IPS-20b (cell line): ENCODE data around the gene CST3.

ENCODE experiments used
- H3K27ac ChIP-seq: one replicate; pipeline ENCODE4 v1.5.1; 2013; ENCODE audit warnings: low read length
- H3K27me3 ChIP-seq: 2 replicates; pipeline ENCODE4 v1.6.1; 2013; ENCODE audit warnings: mild to moderate bottlenecking, low read length, inconsistent platforms; ENCODE audit not compliant: insufficient read depth
- H3K36me3 ChIP-seq: 2 replicates; pipeline ENCODE4 v1.6.1; 2013; ENCODE audit warnings: low read depth, mild to moderate bottlenecking, inconsistent platforms, low read length, moderate library complexity; ENCODE audit not compliant: insufficient read depth
- H3K4me1 ChIP-seq: 2 replicates; pipeline ENCODE4 v1.6.1; 2013; ENCODE audit warnings: mild to moderate bottlenecking, control low read depth, inconsistent platforms, low read length, moderate library complexity; ENCODE audit not compliant: insufficient read depth
- H3K4me3 ChIP-seq: 2 replicates; pipeline ENCODE4 v1.5.1; 2013; ENCODE audit warnings: mild to moderate bottlenecking, low read length, inconsistent platforms
- H3K9ac ChIP-seq: 2 replicates; pipeline ENCODE4 v1.6.1; 2013; ENCODE audit warnings: low read depth, mild to moderate bottlenecking, inconsistent platforms, low read length, moderate library complexity
- H3K9me3 ChIP-seq: 2 replicates; pipeline ENCODE4 v1.6.1; 2013; ENCODE audit warnings: mild to moderate bottlenecking, low read depth, low read length, inconsistent platforms; ENCODE audit not compliant: insufficient read depth

CST3 gene

DNA sequence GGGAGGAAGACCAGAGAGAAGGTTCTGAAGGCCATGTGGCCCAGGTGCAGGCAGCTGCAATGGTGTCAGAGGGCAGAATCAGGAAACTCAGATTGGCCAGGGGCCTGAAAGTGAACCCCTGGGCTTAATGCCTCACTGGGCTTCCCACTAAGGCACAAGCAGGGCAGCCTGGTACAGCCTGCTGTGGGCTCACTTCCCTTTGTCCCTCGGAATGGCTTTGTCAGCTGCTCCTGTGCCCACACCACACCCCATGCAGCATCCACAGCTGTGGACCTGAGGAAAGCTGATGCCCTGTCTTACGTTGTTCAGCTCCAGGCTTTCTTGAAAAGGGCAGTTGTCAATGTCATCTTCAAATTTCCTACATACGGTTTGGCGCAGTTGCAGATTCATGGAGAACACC is 34.4 kb downstream of the CST3 start:
- Histone ChIP-seq H3K27me3 (peaks cover 8% of the 10 kb centered on the region; the same call in 1 of the 2 replicates), H3K4me1 (peaks cover 6% of the 10 kb centered on the region; the same call in 1 of the 2 replicates), H3K9ac (no peak overlapping the region), H3K9me3 (no peaks in the 10 kb centered on the region), H3K27ac (no peak overlapping the region), H3K36me3 (no peaks in the 10 kb centered on the region), H3K4me3 (no peak overlapping the region)

DNA sequence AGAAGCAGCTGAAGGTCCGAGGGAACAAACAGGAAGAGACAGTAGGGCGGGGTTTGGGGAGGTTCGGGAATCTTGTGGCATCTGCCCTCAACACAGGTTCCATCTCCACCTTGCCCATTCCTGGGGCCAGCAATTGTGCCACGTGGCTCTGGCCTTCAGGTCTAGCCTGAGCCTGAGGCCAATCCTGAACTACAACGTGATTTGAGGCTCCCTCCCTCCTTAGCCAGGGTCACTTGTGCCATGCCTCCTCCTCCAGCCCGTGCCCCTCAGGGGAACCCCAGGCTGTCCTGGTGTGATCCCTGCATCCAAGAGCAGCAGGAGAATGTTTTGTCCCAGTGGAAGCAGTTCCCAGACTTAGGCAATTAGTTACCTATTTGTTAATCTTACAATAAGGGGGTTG is 35.1 kb downstream of the CST3 start:
- H3K9ac ChIP-seq, result no peak overlapping the region
- no peak overlapping the region for H3K4me3 ChIP-seq
- no peaks in the 10 kb centered on the region for H3K36me3 ChIP-seq
- H3K9me3 ChIP-seq, result no peaks in the 10 kb centered on the region
- no peak overlapping the region for H3K27ac ChIP-seq
- 0 out of 2 replicates have a peak, but pooled peaks cover 5% of the 10 kb centered on the region for H3K27me3 ChIP-seq
- H3K4me1 ChIP-seq, result peaks cover 6% of the 10 kb centered on the region; the same call in 1 of the 2 replicates

GRCh38 chr20:23602241-23602640 is 35.5 kb downstream of the CST3 start:
- Histone ChIP-seq H3K4me1 (peaks cover 6% of the 10 kb centered on the region; the same call in 1 of the 2 replicates), H3K27me3 (0 out of 2 replicates have a peak, but pooled peaks cover 5% of the 10 kb centered on the region), H3K4me3 (no peak overlapping the region), H3K27ac (no peak overlapping the region), H3K36me3 (no peaks in the 10 kb centered on the region), H3K9me3 (no peaks in the 10 kb centered on the region), H3K9ac (no peak overlapping the region)

DNA sequence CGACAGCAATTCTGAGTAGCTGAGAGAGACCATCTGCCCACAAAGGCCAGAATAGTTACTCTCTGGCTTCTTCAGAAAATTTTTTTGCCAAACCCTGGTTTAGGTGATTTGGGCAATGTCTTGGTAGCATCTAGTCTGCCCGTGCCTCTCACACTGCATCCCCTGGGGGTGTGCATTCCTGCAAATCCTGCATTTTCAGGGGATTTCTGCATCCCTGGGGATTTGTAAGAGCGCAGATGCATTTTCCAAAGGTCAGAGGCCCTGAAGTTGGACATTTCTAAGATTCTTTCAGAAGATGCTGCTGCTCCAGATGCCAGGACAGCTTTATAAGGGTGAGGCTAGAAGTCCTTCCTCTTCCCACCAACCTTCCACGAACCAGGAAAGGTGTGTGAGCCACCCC is 36.0 kb downstream of the CST3 start:
- 0 out of 2 replicates have a peak, but pooled peaks cover 5% of the 10 kb centered on the region for H3K27me3 ChIP-seq
- peaks cover 4% of the 10 kb centered on the region; the same call in 1 of the 2 replicates for H3K4me1 ChIP-seq
- H3K9me3 ChIP-seq, result no peaks in the 10 kb centered on the region
- no peak overlapping the region for H3K4me3 ChIP-seq
- no peak overlapping the region for H3K9ac ChIP-seq
- no peak overlapping the region for H3K27ac ChIP-seq
- no peaks in the 10 kb centered on the region for H3K36me3 ChIP-seq

GRCh38 chr20:23598481-23598880 is 39.3 kb downstream of the CST3 start:
- Histone ChIP-seq H3K9ac (no peak overlapping the region), H3K36me3 (no peaks in the 10 kb centered on the region), H3K27ac (no peak overlapping the region), H3K27me3 (no peaks in the 10 kb centered on the region), H3K9me3 (no peaks in the 10 kb centered on the region), H3K4me3 (no peak overlapping the region), H3K4me1 (peaks cover 7% of the 10 kb centered on the region; the same call in 1 of the 2 replicates)

DNA sequence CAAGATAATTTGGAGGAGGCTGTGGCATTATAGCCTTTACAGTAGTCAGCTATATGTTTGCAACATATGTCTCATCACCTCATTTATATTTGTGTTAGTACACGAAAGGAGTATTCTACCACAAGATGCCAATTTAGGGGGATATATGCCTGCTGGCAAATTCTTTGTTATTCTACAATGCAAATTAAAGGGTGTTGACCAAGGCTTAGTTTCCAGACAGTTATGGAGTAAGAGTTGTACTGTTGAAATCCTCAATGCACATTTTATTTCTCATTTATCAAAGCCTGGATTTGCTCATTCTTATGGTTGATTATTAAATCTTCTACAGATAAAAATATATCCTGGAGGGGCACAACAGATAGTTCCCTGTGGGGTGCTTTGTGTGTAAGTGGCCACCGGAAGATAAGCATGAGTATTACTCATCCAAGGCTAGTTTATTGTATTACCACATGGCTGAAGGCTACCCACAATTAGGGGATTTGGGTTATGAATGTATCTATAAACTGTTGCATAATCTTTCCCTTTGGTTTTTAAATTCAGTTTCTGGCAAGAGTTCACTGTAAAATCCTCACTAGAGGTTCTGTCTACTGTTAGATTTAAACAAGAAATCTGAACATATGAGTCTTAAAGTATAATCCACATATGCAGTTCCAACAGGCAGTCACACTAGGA is 41.0 kb downstream of the CST3 start:
- H3K27me3 ChIP-seq, result no peaks in the 10 kb centered on the region
- no peak overlapping the region for H3K27ac ChIP-seq
- H3K4me3 ChIP-seq, result no peak overlapping the region
- no peak overlapping the region for H3K9ac ChIP-seq
- no peaks in the 10 kb centered on the region for H3K9me3 ChIP-seq
- no peaks in the 10 kb centered on the region for H3K36me3 ChIP-seq
- peaks cover 7% of the 10 kb centered on the region; the same call in 1 of the 2 replicates for H3K4me1 ChIP-seq

DNA sequence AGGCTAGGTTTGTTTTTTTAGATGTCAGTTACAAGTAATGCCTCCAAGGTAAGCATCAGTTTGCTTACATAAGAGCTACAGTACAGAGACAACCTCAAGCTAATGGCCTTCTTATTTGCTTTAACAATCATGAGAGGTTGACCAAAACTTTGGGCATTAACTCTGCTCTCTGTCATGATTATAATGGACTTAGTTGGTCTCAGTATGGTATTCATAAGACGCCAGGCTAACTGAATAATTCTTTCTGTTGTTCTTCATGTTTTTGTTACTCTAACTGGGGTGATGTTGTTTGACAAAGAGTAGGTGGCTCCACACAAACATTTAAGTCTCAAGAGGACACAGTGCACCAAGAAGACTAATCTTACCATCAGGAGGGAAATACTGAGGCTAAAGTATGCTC is 41.8 kb downstream of the CST3 start:
- H3K9me3 ChIP-seq, result no peaks in the 10 kb centered on the region
- peaks cover 7% of the 10 kb centered on the region; the same call in 1 of the 2 replicates for H3K4me1 ChIP-seq
- no peak overlapping the region for H3K27ac ChIP-seq
- no peaks in the 10 kb centered on the region for H3K36me3 ChIP-seq
- H3K4me3 ChIP-seq, result no peak overlapping the region
- H3K9ac ChIP-seq, result no peak overlapping the region
- no peaks in the 10 kb centered on the region for H3K27me3 ChIP-seq

DNA sequence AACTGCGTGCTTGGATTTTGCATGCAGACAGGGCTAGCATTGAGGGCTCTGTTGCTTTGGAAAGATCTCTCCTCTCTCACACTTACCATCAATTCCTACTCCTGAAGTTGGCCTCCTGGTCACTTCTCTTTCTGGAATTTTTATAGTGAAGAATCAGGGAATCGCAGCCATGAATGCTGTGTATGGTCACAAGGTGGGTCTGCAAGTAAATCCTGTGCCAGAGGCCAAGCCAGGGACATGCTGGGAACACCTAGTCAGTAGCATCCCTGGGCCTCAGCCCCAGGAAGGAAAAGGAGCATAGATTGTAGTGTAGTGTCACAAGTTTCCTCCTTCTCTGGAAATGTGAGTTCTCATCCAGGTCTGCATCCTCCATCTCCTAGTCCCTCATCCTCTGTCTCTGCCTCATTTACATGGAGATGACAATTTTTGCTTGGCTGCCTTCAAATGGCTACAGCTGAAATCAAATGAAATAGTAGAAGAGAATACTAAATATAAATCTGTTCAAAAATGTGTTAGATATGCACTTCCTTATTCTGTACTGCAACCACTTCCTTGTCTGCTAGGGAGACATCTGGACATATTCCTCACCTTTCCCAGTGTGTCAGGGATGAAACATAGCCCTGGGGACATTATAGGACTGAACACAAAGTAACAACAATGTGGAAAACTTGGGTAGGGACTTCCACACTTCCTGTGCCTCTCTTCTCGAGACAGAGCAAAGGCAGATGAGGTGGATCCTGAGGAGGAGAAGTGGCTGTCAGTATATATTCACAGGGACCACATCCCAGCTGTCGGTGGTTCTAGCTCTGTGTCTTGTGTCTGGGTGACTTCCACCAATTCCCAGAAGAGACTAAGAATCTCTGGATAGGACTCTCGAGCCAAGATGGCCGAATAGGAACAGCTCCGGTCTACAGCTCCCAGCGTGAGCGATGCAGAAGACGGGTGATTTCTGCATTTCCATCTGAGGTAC is 49.0 kb downstream of the CST3 start:
- no peaks in the 10 kb centered on the region; the same call in 1 of the 2 replicates for H3K4me1 ChIP-seq
- no peak overlapping the region for H3K9ac ChIP-seq
- H3K27me3 ChIP-seq, result peaks cover 6% of the 10 kb centered on the region; the same call in 1 of the 2 replicates

GRCh38 chr20:23587631-23588030 is 50.1 kb downstream of the CST3 start:
- Histone ChIP-seq H3K9ac (no peak overlapping the region), H3K4me1 (no peaks in the 10 kb centered on the region; the same call in 1 of the 2 replicates), H3K36me3 (no peaks in the 10 kb centered on the region), H3K9me3 (no peaks in the 10 kb centered on the region), H3K27ac (no peak overlapping the region), H3K27me3 (peaks cover 6% of the 10 kb centered on the region; the same call in 1 of the 2 replicates), H3K4me3 (no peak overlapping the region)

More for the DNA sequence above, 49.0 kb downstream of the CST3 start:
- Histone ChIP-seq H3K27ac (no peak overlapping the region), H3K4me3 (no peak overlapping the region), H3K9me3 (no peaks in the 10 kb centered on the region), H3K36me3 (no peaks in the 10 kb centered on the region)

DNA sequence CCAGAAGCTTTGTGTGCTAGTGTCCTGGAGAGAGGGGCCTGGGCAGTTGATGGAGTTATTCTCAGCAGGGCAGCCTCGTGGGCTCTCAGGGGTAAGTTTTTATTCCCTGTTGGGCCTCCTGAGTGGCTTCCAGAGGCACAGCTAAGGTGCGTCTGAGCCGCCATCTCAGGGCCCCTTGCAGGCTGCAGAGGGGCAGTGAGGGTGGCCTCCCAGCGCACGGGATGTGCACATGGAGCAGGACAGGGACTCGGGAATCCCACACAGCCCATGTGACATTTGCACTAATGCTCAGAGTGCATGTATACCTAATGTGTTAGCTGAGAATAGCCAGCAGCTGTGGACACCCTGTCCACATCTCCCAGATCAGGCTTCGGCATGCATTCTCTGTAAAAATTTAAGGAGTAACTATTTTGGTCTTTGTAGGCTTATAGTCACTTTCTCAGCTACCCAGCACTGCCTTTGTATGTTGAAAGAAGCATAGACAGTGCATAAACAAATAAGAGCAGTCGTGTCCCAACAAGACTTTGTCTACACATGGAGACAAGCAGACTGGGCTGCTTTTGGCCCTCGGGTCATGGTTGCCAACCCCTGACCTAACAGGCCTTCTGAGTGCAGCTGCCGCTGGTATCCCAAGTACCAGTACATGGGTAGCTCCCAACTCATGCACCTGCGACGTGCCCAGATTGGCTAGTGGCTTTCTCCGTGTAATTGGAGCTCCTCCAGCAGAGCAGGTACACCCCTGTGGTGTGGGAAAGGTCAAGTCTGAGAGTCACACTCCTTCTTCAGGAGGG is 50.8 kb downstream of the CST3 start:
- no peaks in the 10 kb centered on the region; the same call in 1 of the 2 replicates for H3K4me1 ChIP-seq
- H3K4me3 ChIP-seq, result no peak overlapping the region

More for the DNA sequence above, 50.8 kb downstream of the CST3 start:
- no peaks in the 10 kb centered on the region for H3K36me3 ChIP-seq
- no peaks in the 10 kb centered on the region for H3K9me3 ChIP-seq
- H3K27ac ChIP-seq, result no peak overlapping the region
- no peak overlapping the region for H3K9ac ChIP-seq
- H3K27me3 ChIP-seq, result peaks cover 6% of the 10 kb centered on the region; the same call in 1 of the 2 replicates
